Measurements from ENCODE around the gene UNC5A.

GRCh38 chr5:176891331-176891958 is 81.1 kb downstream of the UNC5A start:
- TF ChIP-seq CTCF (IDR thresholded peaks at IDR 0.05) (no peak), SIN3A (IDR thresholded peaks at IDR 0.05; ENCODE audit: borderline replicate concordance, insufficient read depth, low read depth, low read length) (no peak), POLR2AphosphoS5 (IDR thresholded peaks at IDR 0.05; ENCODE audit: low read depth, low read length) (no peak), REST (IDR thresholded peaks at IDR 0.05; ENCODE audit: insufficient read depth in 1 of 2, low read depth in 2 of 2, low read length in 1 of 2) (no peak), TCF7L2 (IDR thresholded peaks at IDR 0.05; ENCODE audit: low read depth, low read length) (no peak)
